ENCODE results near the gene IFITM2. TPM values are rescaled to one million over a fixed set of nuclear protein-coding genes. Genes with fewer than 3 reads are reported as not detected.

The IFITM2 gene
- total and polyA plus RNA-seq, 4 donors, result 75.7 to 4,189 (median 860) TPM

DNA sequence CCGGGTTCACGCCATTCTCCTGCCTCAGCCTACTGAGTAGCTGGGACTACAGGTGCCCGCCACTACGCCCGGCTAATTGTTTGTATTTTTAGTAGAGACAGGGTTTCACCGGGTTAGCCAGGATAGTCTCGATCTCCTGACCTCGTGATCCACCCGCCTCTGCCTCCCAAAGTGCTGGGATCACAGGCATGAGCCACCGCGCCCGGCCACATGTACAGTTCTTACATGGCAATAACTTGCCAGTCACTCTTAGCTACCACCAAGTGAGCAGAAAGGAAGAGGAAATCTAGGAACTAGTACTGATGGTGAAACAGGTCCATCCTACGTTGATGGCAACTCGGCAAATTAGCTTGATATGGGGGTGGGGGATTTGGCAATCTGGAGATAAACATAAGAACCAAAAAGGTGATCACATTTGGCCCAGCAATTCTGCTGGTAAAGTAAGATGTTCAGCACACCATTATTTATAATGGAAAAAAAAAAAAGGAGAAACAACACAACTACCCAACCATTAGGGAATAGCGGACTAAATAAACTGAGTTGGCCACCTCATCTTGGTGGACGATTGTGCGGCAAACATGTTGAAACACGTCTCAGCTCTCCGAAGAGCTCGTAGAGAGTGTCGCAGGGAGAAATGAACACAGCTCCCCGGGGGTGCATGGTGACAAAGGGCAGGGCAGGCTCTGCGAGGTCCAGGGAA, 24.1 kb upstream of the IFITM2 start:
- H3K9ac ChIP-seq (ENCODE audit: insufficient read depth in 1 of 2, low read length in 2 of 2), result no peak overlapping the region
- ATAC-seq (ENCODE audit: insufficient read depth, low FRiP score) (no peak), DNase-seq (no peak)
- 83% methylated on average over 21 to 23 of the region's 23 CpGs for WGBS, 2 donors
- H3K27ac ChIP-seq (ENCODE audit: low read depth in 1 of 2, low read length in 1 of 2), result no peak overlapping the region
- H3K4me3 ChIP-seq, result no peak overlapping the region
- H3K9me3 ChIP-seq (ENCODE audit: control insufficient read depth in 4 of 4, insufficient read depth in 3 of 4, low read length in 3 of 4), result no peaks in the 10 kb centered on the region
- H3K4me1 ChIP-seq (ENCODE audit: control insufficient read depth in 5 of 5, insufficient read depth in 5 of 5, low read length in 5 of 5), result peaks cover 0 to 18% (median 0%) of the 10 kb centered on the region in 5 donors
- H3K27me3 ChIP-seq (ENCODE audit: control insufficient read depth in 3 of 3, insufficient read depth in 3 of 3, low read length in 2 of 3), result peaks cover 0 to 59% (median 39%) of the 10 kb centered on the region in 3 donors
- TF ChIP-seq CTCF (IDR thresholded peaks at IDR 0.05; ENCODE audit: control extremely low read depth, extremely low read depth), result no peak
- no peaks in the 10 kb centered on the region for H3K36me3 ChIP-seq (ENCODE audit: control insufficient read depth in 4 of 4, insufficient read depth in 4 of 4, low read length in 4 of 4)

DNA sequence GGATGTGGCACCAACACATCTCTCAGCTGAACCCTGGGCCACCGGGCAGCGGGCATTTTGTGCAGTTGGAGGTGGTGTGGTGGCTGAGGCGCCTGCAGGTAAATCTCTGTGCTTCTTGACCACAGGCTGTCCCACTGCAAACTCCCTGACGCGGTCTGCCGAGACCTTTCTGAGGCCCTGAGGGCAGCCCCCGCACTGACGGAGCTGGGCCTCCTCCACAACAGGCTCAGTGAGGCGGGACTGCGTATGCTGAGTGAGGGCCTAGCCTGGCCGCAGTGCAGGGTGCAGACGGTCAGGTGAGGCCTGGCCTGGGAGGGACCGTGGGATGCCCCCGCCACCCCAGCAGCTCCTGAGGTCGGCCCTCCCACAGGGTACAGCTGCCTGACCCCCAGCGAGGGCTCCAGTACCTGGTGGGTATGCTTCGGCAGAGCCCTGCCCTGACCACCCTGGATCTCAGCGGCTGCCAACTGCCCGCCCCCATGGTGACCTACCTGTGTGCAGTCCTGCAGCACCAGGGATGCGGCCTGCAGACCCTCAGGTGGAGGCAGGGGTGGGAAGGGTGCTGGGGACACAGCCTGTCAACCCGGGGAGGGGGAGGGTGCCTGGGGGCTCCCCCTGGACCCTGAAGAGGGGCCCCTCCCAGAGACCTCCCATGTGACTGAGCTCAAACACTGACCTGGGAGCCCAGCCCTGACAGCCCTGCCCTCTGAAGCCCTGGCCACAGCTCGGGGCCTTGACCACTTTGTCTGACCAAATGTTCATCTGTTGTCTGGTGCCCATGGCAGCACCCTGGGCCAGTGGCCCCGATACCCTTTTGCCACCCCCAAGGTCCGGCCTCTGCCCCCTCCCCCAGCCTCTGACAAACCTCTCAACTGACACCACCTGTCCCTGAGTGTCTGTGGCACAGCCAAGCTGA, 23.3 kb upstream of the IFITM2 start:
- TF ChIP-seq CTCF (IDR thresholded peaks at IDR 0.05; ENCODE audit: control extremely low read depth, extremely low read depth), result no peak
- no peak for ATAC-seq (ENCODE audit: insufficient read depth, low FRiP score)
- Histone ChIP-seq H3K9me3 (ENCODE audit: control insufficient read depth in 4 of 4, insufficient read depth in 3 of 4, low read length in 3 of 4) (no peaks in the 10 kb centered on the region), H3K4me3 (no peak overlapping the region), H3K27me3 (ENCODE audit: control insufficient read depth in 3 of 3, insufficient read depth in 3 of 3, low read length in 2 of 3) (peaks cover 0 to 55% (median 39%) of the 10 kb centered on the region in 3 donors), H3K36me3 (ENCODE audit: control insufficient read depth in 4 of 4, insufficient read depth in 4 of 4, low read length in 4 of 4) (no peaks in the 10 kb centered on the region), H3K27ac (ENCODE audit: low read depth in 1 of 2, low read length in 1 of 2) (no peak overlapping the region), H3K9ac (ENCODE audit: insufficient read depth in 1 of 2, low read length in 2 of 2) (no peak overlapping the region), H3K4me1 (ENCODE audit: control insufficient read depth in 5 of 5, insufficient read depth in 5 of 5, low read length in 5 of 5) (peaks cover 0 to 18% (median 0%) of the 10 kb centered on the region in 5 donors)
- WGBS, 2 donors, result 89 to 91% methylated on average over 24 of the region's 24 CpGs
- DNase-seq, result no peak

GRCh38 chr11:285021-285893, 22.4 kb upstream of the IFITM2 start:
- Histone ChIP-seq H3K36me3 (ENCODE audit: control insufficient read depth in 4 of 4, insufficient read depth in 4 of 4, low read length in 4 of 4) (no peaks in the 10 kb centered on the region), H3K27me3 (ENCODE audit: control insufficient read depth in 3 of 3, insufficient read depth in 3 of 3, low read length in 2 of 3) (peaks cover 0 to 51% (median 39%) of the 10 kb centered on the region in 3 donors)
- no peak for DNase-seq

More at GRCh38 chr11:285021-285893, 22.4 kb upstream of the IFITM2 start:
- no peak overlapping the region for H3K9ac ChIP-seq (ENCODE audit: insufficient read depth in 1 of 2, low read length in 2 of 2)
- H3K4me1 ChIP-seq (ENCODE audit: control insufficient read depth in 5 of 5, insufficient read depth in 5 of 5, low read length in 5 of 5), result peaks cover 0 to 14% (median 0%) of the 10 kb centered on the region in 5 donors
- no peak for TF ChIP-seq CTCF (IDR thresholded peaks at IDR 0.05; ENCODE audit: control extremely low read depth, extremely low read depth)
- WGBS, 2 donors, result 87 to 92% methylated on average over 25 to 29 of the region's 29 CpGs
- no peaks in the 10 kb centered on the region for H3K9me3 ChIP-seq (ENCODE audit: control insufficient read depth in 4 of 4, insufficient read depth in 3 of 4, low read length in 3 of 4)
- H3K27ac ChIP-seq (ENCODE audit: low read depth in 1 of 2, low read length in 1 of 2), result no peak overlapping the region
- no peak for ATAC-seq (ENCODE audit: insufficient read depth, low FRiP score)
- H3K4me3 ChIP-seq, result no peak overlapping the region

Measured in lung (tissue), 12 donors.